Stimulated activated CD4-positive, alpha-beta T cell treated with anti-CD3 and anti-CD28 coated beads, Interleukin-4, amount 100 ng/mL, for 48 hours (primary cell): ENCODE results near the gene AHDC1.

Experiments used
- DNase-seq, 2 donors: peaks; one replicate each; pipeline ENCODE4 v3.0.0-alpha.2; 2020; ENCODE audit warnings: low read depth in 2 of 2

Gene AHDC1

DNA sequence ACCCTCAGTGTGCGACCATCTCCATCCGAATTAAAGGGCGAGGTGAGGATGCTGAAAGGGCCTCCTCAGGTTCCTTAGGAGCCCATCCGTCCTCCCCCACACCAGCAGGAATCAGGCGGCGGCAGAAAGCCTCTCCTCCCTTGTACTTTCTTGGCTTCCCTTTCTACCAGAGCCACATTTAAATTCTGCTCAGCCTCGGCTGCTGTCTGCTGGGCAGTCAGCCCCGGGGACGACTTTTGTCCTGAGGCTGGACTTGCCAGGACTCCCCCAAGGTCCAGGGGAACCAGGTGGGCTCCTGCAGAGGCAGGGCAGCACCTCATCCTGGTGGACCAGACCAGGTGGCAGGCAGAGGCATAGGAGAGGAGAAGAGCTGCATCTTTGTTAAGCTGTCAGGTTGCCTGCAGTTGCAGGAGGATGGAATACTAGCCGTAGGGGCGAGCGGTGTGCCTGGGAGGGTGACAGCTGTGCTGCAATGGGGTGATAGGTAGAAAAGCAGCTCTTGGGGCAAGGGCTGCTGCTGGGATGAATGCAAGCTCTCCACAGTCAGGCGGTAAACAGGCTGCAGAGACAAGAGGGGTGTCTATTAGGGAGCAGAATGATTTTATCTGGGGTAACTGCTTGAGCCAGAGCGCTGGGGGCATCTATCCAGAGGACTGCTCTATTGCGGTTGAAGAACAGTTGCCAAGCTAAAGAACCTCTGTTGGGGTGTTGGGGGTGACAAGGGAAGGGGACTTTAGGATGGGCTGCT is 67.8 kb downstream of the AHDC1 start:
- DNase-seq, result no peak

- no peak for DNase-seq
These were observed 68.6 kb downstream of the AHDC1 start for GRCh38 chr1:27535386-27535785.

GRCh38 chr1:27531959-27532685 is 71.8 kb downstream of the AHDC1 start:
- DNase-seq, result no peak

GRCh38 chr1:27530192-27530591 is 73.8 kb downstream of the AHDC1 start:
- DNase-seq, result no peak

DNA sequence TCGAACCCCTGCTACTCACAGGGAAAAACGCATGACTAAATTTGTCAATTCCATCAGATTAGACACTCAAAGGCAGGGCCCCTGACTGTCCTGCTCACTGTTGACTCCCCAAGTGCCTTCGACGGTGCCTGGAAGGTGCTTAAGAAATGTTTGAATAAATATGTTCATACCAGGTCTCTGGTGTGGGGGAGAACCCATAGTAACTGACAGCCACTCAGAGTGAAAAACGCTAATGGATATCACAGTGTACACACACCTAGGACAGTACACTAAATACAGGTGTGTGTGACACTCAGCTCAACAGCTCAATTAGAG is 74.3 kb downstream of the AHDC1 start:
- DNase-seq, result no peak

DNA sequence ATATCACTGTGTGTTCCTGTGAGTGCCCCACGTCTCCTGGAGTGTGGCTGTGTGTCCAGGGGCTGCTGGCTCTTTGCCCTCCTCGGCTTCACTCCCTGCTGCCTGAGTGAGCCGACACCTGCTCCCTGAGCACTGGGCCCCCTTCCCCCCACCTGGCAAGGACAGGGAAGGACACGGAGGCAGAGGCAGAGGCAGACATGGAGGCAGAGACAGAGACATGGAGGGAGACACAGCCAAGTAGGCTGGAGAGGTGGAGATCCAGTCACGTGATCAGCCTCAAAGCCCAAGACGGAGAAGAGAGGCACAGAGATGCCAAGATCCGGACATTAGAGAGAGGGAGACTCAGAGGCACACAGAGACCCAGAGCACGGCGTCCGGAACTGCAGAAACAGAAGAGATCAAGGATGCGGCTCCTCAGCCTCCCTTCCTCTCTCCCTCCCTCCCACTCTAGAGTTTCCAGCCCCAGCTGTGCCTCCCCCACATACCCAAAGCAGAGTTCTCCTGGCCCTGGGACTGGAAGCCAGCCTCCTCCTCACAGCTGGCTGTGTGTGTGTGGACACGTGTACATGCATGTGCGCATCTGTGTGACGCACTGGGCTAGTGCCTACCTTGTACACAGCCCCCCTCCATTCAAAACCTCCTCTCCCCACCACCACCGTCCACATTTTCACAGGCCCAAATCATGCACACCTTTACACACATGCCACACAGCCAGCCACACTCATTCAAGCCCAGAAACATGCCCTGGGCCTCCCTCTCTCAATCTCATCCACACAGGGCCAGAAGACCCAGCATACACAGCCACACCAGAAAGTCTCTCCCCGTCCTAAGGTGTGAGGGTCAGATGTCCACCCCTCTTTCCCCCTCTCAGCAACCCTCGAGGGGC is 74.9 kb downstream of the AHDC1 start:
- DNase-seq, result no peak

- no peak for DNase-seq
These were observed 75.8 kb downstream of the AHDC1 start for GRCh38 chr1:27527890-27528817.

- DNase-seq, result no peak
These were observed 76.6 kb downstream of the AHDC1 start for GRCh38 chr1:27527223-27527889.

DNA sequence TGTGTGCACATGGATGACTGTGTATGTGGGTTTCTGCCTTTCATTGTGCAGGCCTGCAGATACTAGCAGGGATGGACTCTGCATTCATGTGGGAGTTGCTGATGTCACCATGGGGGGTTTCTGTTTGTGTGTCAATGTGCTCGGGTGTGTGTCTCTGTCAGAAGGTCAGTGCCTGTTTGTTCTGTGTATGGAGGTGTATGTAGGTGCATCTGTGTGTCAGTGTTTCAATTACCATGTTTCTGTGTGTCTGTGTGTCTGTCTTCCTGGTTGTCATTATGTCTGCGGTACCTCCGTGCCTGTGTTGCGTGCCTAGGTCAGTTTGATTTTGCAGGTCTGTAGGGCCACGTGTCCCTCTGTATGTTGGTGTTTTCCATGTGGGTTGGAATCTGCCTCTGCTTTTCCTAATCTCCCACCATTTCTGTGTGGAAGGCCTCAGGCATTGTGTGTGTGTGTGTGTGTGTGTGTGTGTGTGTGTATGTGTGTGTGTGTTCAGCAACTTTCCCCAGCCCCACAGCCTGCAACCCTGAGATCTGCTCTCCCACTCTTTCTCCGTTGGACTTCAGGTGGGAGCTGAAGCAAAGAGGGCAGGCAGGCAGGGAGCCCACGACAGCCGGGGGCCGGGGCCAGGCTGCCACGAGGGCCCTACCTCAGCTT is 77.2 kb downstream of the AHDC1 start:
- no peak for DNase-seq

GRCh38 chr1:27525296-27526272 is 78.4 kb downstream of the AHDC1 start:
- peak; percentile 57 to 58 for DNase-seq

GRCh38 chr1:27523337-27524020 is 80.5 kb downstream of the AHDC1 start:
- DNase-seq, result no peak

DNA sequence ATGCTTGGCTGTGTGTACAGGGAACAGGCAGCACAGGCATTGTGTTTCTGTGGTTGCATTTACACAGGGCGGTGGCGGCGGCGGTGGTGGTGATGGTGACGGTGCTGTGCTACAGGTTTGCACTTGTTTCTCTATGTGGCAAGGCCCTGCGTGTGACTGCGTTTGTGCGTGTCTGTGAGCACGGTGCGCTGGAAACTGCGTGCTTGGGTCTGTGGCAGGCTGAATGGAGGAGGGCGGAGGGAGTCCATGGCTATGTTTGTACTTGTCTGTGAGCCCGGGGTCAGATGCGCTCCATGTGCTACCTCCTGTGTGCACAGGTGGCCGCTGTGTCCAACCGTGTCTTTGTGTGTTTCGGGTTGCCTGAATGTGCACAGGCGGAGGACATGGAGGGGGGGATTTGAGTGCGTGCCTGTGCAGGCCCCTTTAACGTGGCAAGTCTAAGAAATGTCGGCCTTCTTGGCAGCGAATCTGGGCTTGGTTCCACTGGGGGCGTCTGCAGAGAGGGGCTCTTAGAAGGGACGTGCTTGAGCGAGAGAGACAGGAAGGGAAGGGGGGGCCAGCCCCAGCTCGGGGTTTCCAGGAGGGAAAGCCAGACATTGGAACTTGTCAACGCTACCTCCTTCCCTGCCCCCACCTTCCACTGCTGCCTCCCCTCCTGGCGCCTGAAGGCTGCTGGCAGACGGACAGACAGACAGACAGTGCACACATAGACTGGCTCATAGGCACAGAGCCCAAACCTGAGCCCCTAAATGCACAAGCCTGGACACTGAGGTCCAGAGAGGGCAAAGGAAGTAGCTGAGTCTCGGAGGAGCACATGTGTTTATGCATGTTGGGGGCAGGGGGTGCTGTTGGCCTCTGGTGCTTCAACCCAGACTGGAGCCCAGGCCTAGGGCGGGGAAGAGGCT is 81.3 kb downstream of the AHDC1 start:
- DNase-seq, result peak; percentile 60 to 71

DNA sequence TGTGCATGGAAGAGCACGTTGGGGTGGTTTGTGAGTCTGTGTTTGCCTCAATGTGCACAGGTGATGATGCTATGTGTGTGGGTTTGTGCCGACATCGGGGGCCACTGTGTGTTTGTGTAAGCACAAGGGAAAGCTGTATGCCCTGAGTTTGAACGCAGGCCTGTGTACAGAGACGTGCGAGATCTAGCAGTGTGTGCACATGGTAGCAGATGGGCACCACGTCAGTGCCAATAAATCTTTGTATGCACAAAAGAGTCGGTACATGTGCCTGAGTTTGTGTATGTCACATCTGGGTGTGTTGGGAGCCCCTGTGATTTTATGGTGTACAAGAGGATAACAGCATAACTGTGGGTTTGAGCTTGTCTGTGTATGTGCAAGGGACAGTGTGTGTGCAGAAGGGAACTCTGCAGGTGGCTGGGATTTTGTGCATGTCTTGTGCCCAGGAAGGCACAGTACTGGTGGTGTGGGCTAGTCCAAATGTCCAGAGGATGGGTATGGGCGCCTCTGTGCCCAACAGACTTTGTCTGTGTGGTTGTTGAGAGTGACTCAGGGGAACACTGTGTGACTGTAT is 82.0 kb downstream of the AHDC1 start:
- no peak for DNase-seq

DNA sequence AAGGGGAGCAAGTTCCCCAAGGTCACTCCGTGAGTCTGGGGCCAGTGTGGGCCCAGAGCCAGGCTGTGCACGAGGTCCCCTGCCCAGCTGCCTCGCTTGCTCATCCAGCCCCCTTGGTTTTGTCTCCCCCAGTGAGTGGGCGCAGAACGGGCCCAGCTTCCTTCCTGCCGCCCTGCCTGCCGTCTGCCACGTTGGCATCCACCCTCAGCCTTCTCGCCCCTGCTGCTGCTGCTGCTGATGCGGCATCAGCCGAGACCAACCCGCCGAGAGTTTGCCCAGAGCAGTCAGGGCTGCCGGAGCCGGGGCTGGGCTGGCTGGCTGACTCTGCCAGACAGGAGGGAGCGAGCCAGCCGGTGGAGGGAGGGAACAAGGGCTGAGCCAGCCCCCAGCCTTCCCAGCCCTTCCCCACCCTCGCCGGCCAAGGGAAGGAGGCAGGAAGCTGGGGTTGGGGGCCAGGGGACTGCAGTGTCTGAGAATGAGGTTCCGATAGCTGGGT is 82.6 kb downstream of the AHDC1 start:
- DNase-seq, result peak; percentile 32 to 38

GRCh38 chr1:27520651-27521050 is 83.3 kb downstream of the AHDC1 start:
- no peak for DNase-seq

DNA sequence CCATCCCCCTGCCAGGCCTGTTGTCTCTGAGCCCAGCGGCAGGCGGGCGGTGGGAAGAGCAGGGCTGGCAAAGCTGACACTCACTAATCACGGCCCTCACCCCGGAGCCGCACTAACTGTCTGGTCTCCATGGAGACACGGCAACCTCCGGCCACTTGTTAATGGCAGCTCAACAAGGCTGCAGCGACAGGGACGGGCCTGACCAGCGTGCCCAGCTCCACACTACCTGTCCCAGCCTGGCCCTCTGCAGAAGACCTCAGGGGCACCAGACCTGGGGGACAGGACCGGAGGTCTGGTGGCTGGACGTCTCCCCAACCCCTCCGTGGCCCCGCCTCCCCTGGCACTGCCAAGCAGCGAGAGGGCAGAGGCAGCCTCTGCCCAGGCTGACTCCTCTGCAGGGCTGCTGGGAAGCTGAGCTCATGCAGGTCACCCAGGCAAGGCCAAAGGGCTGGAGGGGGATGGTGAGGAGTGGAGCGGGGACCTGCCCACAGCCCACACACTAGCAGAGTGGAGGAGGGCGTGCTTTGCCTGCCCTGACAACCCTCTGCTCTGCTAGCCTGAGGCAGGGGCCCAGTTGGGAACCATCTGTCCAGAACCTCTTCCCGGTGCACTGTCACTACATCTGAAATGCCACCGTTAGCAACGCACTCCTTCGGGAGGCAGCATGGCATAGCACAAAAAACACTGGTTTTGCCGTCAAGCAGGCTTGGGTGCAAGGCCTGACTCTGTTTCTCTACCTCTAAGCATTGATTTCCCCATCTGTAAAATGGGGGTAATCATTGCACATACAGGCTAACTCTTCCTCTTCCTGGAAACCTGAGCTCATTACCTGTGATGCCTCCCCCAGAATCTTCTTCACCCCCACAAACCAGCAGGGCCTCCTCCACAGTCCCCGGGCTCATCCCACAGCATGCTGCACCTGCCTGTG is 84.3 kb downstream of the AHDC1 start:
- DNase-seq, result no peak
